HG03196 (cell line): Measurements from ENCODE around the gene OR52E2.
"Not testable (repeated sequence)": the region's sequence is repeated elsewhere in the genome, so short reads cannot be mapped to it uniquely, and the experiment has no call there.

Experiments
- ATAC-seq: cut with Tn5 transposase; IDR thresholded peaks from one replicate; pipeline ENCODE4 v1.9.1; 2021; ENCODE audit not compliant: unreplicated experiment

Gene OR52E2

GRCh38 chr11:5059391-5059790 is at the start of gene OR52E2:
TSS of gene OR52E2 (minus strand) at chr11:5059627. CDS start at chr11:5059627, 0 bp downstream.
- no peak for ATAC-seq

- ATAC-seq: no peak
Observed at GRCh38 chr11:5107285-5107684, 47.9 kb upstream of the OR52E2 start.

GRCh38 chr11:5103066-5103465 is 43.6 kb upstream of the OR52E2 start:
- ATAC-seq: no peak

GRCh38 chr11:5102246-5102645 is 42.8 kb upstream of the OR52E2 start:
- no peak for ATAC-seq

- ATAC-seq: no peak
Observed at GRCh38 chr11:5096011-5096410, 36.6 kb upstream of the OR52E2 start.

GRCh38 chr11:5092821-5093585 is 33.6 kb upstream of the OR52E2 start:
- ATAC-seq: no peak

GRCh38 chr11:5090668-5091067 is 31.2 kb upstream of the OR52E2 start:
- no peak for ATAC-seq

- no peak for ATAC-seq
Observed at GRCh38 chr11:5088556-5088955, 29.1 kb upstream of the OR52E2 start.

GRCh38 chr11:5083602-5084001 is 24.2 kb upstream of the OR52E2 start:
- no peak for ATAC-seq

GRCh38 chr11:5081405-5081804 is 22.0 kb upstream of the OR52E2 start:
- no peak for ATAC-seq

GRCh38 chr11:5071799-5072198 is 12.4 kb upstream of the OR52E2 start:
- no peak for ATAC-seq

- ATAC-seq: no peak
Observed at GRCh38 chr11:5069272-5069671, 9.8 kb upstream of the OR52E2 start, which contains the start of gene OR52E1. TSS of gene OR52E1 (plus strand) at chr11:5069572.

GRCh38 chr11:5065027-5065426 is 5.6 kb upstream of the OR52E2 start:
- ATAC-seq: no peak

GRCh38 chr11:5058679-5059078 is 748 bp downstream of the OR52E2 start:
- ATAC-seq: not testable (repeated sequence)

GRCh38 chr11:5046754-5047330 is 12.6 kb downstream of the OR52E2 start:
- ATAC-seq: no peak

GRCh38 chr11:5046226-5046625 is 13.2 kb downstream of the OR52E2 start, which contains the start of gene OR52J3:
TSS of gene OR52J3 (plus strand) at chr11:5046526. CDS start at chr11:5046526, 0 bp downstream.
- ATAC-seq: no peak

GRCh38 chr11:5043380-5043779 is 16.0 kb downstream of the OR52E2 start:
- ATAC-seq: no peak

GRCh38 chr11:5042091-5042490 is 17.3 kb downstream of the OR52E2 start:
- ATAC-seq: no peak

GRCh38 chr11:5040876-5041275 is 18.6 kb downstream of the OR52E2 start:
- no peak for ATAC-seq

- ATAC-seq: no peak
Observed at GRCh38 chr11:5038341-5038740, 21.1 kb downstream of the OR52E2 start.

GRCh38 chr11:5037926-5038325 is 21.5 kb downstream of the OR52E2 start:
- no peak for ATAC-seq

- no peak for ATAC-seq
Observed at GRCh38 chr11:5036669-5037068, 22.8 kb downstream of the OR52E2 start.
